Mucosa of gallbladder (tissue), 1 donor: ENCODE data around the gene SIMC1. TPM values are rescaled to one million over a fixed set of nuclear protein-coding genes. Genes with fewer than 3 reads are reported as not detected.
"Not testable (repeated sequence)": the region's sequence is repeated elsewhere in the genome, so short reads cannot be mapped to it uniquely, and the experiment has no call there.

Experiments
- DNase-seq: peaks from one replicate; pipeline ENCODE4 v3.0.0-alpha.2; 2020; ENCODE audit warnings: low spot score
- total RNA-seq: library from RNA; stranded (reverse); gene quantifications from one replicate; pipeline ENCODE4 v1.2.1, GENCODE V29; 2021
- donor health status: DM: no; HTN: no; CAD: no.

Gene SIMC1
- total RNA-seq, 1 donor from 2014 or later, result 23.3 TPM

DNA sequence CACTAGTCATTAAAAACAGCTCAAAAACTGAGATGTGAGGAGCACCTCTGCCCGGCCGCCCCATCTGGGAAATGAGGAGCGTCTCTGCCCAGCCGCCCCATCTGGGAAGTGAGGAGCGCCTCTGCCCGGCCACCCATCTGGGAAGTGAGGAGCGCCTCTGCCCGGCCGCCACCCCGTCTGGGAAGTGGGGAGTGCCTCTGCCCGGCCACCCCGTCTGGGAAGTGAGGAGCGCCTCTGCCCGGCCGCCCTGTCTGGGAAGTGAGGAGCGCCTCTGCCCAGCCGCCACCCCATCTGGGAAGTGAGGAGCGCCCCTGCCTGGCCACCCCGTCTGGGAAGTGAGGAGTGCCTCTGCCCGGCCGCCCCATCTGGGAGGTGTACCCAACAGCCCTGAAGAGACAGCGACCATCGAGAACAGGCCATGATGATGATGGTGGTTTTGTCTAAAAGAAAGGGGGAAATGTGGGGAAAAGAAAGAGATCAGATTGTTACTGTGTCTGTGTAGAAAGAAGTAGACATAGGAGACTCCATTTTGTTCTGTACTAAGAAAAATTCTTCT is 23.7 kb upstream of the SIMC1 start:
- not testable (repeated sequence) for DNase-seq

DNA sequence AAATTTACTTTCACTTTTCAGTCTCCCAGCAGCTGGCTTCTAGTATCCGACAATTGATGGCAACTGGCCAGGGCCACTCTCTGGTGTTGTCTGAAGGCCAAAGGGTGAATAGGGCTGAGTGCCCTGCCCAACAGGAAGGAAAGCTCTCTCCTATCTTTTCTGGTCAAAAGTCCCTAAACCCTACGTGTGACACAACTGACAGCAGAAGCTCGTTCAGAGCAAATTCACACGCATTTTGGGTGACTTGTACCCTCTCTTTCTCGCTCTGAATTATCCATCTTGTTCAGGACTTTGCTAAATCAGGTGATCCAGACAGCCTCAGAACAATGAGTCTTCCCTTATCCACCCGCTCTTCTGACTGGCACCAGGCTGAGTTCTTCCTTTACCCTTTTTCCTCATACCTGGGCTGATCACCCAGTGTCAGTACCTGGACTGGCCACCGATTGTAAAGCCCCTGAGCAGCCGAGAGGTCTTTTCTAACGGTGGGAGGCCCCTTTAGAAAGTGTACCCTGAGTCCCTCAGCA is 21.8 kb upstream of the SIMC1 start:
- DNase-seq, result peak; percentile 82

DNA sequence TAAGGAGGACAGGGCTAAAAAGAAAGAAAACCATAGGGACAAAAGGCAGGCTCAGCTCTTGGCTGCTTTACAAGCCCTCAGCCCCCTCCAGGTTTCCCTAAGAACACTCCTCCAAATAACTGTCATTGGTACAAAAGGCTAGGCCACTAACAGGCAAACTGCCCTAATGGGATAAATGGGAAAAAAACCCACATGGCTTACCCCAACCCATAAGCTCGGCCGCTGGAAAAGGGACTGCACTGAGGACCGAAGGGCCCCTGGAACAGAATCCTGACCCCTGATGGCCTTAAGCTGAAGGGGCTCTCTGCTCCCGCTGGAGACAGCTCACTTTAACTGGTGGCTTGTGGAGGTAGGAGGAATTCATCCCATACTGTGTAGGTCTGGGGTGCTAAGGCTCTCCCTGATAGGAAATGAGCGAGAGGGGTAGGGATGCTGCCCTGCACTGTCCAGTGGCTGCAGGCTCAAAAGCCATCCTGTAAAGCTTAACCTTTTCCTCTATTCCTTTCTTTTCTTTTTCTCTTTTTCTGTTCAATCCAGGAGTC is 21.0 kb upstream of the SIMC1 start:
- not testable (repeated sequence) for DNase-seq

DNA sequence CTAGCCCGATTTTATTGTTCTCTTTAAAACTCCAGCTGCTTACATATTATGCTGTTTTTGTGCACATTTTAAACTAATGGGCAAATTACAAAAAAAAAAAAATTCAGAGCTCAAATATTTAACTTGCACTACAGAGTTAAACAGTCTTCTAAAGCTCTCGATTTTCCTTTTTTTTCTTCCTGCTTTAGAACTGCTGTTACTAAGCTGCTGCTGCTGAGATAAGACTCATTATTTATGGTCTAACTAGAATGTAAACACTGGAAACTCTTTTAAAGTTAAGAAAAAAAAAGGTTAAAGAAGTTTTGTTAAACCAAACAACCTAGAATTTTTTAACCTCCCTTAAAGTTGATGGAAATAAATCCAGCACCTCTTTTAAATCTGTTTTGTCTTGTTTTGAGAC is 20.5 kb upstream of the SIMC1 start:
- not testable (repeated sequence) for DNase-seq

GRCh38 chr5:176222006-176222405 is 16.2 kb upstream of the SIMC1 start:
- DNase-seq, result not testable (repeated sequence)

DNA sequence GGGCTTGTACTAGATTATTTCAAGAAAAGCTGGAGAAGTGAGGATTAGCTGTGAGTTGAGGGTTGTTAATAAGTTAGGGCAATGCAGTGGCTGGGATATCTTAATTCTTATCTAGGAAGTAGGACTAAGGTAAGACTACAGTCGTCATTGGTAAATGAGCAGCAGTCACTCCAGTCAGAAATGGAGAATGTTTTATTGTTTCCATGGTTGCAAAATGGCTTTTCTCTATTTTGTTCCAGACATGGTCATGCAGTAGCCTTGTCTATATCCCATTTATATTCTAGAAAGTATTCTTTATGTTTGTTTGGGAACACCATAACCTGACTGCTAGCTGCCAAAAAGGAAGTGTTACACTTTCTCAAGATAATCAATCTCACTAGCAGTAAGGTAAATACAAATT is 9.9 kb upstream of the SIMC1 start:
- DNase-seq, result not testable (repeated sequence)

- DNase-seq, result not testable (repeated sequence)
Measured at GRCh38 chr5:176233253-176233652, 5.0 kb upstream of the SIMC1 start.

GRCh38 chr5:176235155-176235554 is 3.1 kb upstream of the SIMC1 start:
- peak; percentile 11 for DNase-seq

- not testable (repeated sequence) for DNase-seq
Measured at GRCh38 chr5:176238645-176239283, 540 bp downstream of the SIMC1 start.

GRCh38 chr5:176239304-176239703 is 1.1 kb downstream of the SIMC1 start:
- not testable (repeated sequence) for DNase-seq

GRCh38 chr5:176244318-176244717 is 6.1 kb downstream of the SIMC1 start:
- not testable (repeated sequence) for DNase-seq

DNA sequence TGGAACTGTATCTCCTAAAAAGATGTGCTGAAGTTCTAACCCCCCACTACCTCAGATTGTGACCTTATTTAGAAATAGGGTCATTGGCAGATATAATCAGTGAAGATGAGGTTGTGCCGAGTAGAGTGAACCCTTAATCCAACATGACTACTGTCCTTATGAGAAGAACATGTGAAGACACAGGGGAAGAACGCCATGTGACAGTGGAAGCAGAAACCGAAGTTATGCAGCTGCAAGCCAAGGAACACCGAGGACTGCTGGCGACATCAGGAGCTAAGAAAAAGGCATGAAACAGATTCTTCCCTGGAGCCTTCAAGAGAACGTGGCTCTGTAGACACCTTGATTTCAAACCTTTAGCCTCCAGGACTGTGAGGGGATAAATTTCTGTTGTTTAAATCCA is 6.8 kb downstream of the SIMC1 start:
- DNase-seq, result not testable (repeated sequence)

DNA sequence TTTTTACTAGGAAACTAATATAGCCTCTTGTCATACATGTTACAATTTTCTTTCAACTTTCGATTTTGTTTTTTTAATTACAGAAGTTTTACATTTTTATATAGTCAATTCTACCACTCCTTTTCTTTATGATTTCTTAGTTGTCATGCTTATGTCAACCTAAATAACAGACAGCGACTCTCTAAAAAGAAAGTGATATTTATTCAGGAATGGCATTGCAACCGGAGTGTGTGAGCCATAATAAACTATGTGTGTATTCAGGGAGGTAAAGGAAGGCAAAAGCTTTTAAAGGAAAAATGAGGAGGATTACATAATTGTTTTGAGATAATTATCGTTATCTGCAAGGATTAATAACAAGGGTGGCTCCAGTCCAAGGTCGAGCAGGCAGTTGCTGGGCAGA is 7.3 kb downstream of the SIMC1 start:
- not testable (repeated sequence) for DNase-seq

DNA sequence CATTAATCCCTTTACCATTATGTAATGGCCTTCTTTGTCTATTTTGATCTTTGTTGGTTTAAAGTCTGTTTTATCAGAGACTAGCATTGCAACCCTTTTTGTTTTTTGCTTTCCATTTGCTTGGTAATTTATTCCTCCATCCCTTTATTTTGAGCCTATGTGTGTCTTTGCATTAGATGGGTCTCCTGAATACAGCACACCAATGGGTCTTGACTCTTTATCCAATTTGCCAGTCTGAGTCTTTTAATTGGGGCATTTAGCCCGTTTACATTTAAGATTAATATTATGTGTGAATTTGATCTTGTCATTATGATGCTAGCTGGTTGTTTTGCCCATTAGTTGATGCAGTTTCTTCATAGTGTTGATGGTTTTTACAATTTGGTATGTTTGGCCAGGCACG is 12.5 kb downstream of the SIMC1 start:
- not testable (repeated sequence) for DNase-seq

DNA sequence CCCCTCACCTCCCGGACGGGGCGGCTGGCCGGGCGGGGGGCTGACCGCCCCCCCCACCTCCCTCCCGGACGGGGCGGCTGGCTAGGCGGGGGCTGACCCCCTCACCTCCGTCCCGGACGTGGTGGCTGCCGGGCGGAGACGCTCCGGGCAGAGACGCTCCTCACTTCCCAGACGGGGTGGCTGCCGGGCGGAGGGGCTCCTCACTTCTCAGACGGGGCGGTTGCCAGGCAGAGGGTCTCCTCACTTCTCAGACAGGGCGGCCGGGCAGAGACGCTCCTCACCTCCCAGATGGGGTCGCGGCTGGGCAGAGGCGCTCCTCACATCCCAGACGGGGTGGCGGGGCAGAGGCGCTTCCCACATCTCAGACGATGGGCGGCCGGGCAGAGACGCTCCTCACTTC is 13.9 kb downstream of the SIMC1 start:
- DNase-seq, result not testable (repeated sequence)

- not testable (repeated sequence) for DNase-seq
Measured at GRCh38 chr5:176253370-176254065, 15.3 kb downstream of the SIMC1 start.

GRCh38 chr5:176254066-176254393 is 15.8 kb downstream of the SIMC1 start:
- not testable (repeated sequence) for DNase-seq

DNA sequence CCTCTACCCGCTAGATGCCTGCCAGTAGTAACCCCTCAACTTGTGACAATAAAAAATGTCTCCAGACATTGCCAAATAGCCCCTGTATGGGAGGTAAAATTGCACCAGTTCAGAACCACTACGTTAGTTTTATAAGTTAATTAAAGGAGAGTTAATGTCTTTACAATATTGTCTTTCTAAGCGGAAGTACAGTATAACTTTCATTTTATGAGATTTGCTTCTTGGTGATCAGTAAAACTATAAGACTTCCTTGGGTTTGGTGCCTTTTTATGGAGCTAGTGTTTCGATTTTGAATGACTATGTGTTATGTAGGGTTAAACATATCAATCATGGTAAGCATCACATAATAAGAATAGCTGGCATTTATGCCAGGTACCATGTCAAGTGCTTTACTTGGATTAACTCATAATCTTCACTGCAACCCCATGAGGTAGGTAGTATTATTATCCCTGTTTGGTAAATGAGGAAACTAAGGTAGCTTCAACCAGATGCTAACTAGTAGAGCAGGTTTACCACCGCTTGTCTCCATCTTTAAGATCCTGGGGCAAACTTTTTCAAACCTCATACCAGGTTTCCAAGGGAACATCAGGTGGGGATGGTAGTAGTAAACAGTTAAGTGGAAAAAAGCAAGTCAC is 19.8 kb downstream of the SIMC1 start:
- DNase-seq, result not testable (repeated sequence)

- DNase-seq, result not testable (repeated sequence)
Measured at GRCh38 chr5:176260682-176261081, 22.5 kb downstream of the SIMC1 start.

GRCh38 chr5:176266448-176266847 is 28.2 kb downstream of the SIMC1 start:
- DNase-seq, result not testable (repeated sequence)

DNA sequence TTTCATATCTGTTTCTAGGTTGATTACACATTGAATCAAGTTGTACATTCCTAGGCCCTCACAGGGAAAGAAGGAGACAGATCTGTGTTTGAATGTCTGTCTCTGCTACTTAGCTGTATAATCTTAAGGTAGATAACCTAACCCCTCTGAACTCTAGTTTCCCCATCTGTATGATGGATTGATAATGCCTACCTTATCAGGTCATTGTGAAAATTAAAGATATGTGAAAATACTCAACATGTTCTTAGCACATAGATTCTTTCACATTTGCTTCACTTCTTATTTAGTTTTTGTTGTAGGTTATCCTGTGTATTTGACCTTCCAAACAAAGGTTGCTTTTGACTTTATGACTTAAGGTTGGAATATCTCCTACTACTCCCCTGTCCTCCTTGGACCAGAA is 50.8 kb downstream of the SIMC1 start:
- not testable (repeated sequence) for DNase-seq
